NCI-H128 (cell line): ENCODE data around the gene HAX1.
"Not testable (repeated sequence)": the region's sequence is repeated elsewhere in the genome, so short reads cannot be mapped to it uniquely, and the experiment has no call there.

Experiments
- DNase-seq: peaks from one replicate; lab custom pipeline; 2025; ENCODE audit not compliant: unreplicated experiment; lab: John Stamatoyannopoulos, UW

The HAX1 gene

DNA sequence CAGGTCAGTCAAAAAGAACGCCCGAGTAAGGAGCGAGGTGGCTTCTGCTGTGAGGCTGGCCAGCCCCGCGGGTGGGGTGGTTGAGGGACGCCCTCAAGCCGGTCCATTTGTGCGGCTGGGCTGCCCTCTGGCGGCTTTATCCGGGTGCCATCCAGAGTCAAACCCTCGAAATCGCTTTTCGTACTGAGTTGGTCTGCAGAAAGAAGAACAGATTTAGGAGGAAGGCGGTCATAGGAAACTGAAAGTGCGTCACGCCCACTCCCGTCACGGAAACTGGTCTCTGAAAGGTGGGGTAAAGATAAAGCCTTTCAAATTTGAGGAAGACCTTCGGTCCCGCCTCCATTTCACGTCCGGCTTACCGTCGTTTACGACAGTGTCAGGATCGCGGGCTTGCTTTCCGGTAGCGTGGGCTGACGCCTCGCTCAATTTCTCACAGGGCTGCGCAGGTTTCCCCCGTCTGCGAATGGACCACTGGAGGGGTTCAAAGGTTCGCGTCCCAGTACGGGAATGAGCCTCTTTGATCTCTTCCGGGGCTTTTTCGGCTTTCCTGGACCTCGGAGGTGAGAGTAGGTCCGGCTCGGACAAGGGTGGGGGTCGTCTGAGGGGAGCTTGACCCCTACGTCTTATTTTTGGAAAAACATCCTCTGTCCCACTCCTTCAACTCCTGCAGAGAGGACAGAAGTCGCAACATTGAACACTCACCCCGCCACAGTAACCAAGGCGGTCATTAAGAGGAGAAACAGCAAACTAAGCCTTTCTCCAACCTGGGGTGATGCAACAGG is at the start of gene HAX1:
Gene HAX1, plus strand, starts transcription at position 413 of the 782 bp plus-strand sequence. Its CDS starts 95 bp downstream, at position 508.
- DNase-seq, result peak; percentile 97

DNA sequence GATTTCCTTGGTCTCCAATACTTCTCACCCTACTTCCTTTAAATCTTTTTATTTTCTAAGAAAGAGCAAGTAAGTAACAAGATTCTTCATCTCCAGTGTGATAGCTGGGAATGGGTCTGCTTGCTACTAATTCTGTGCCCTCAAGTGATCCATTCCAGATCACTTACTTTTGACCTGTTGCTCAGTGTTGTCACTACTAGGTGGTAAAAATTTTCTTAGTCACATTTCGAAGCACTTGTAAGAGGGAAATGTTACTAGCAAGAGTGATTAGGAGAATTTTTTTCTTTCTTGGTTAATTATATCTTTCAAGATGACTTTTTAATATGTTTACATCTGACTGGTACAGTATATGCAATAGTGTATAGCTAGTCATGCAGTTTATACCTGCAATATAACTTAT is 49.5 kb upstream of the HAX1 start:
- no peak for DNase-seq

DNA sequence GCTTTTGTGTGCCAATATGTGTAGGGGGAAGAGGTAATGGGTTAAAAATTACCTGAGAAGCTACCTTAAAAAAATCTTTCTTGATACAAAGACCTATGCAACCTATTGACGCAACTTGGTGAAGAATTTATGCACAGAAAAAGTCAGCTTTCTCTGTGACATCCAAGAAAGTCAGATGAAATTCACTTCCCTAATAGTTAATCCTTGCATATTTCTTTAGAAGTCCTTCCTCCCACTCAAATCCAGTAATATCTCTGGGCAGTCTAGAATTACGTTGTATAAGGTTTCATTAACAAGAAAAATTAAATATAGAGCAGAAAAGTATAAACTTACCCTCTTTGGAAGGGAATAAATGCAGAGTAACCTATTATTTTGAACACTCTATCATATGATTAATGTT is 48.8 kb upstream of the HAX1 start:
- DNase-seq, result no peak

DNA sequence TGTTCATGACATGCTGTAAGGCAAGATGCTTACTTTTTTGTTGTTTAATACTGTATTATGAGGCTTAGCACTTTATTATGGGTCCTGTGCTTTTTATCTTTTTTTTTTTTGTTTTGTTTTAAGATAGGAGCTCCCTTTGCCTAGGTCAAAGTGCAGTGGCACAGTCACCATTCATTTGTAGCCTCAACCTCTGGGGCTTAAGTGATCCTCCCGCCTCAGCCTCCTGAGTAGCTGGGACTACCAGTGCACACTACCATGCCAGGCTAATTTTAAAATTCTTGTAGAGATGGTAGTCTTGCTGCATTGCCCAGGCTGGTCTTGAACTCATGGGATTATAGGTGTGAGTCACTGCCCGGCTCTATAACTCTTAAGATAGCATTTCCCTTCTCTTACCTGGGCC is 47.1 kb upstream of the HAX1 start:
- no peak for DNase-seq

DNA sequence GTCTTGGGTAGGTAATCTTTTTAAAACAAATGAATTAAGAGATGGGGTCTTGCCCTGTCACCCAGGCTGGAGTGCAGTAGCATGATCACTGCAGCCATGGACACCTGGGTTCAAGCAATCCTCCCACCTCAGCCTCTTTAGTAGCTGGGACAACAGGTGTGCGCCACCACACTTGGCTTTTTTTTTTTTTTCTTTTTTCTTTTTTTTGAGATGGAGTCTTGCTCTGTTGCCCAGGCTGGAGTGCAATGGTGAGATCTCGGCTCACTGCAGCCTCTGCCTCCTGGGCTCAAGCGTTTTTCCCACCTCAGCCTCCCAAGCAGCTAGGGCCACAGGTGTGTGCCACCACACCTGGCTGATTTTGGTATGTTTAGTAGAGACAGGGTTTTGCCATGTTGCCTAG is 41.3 kb upstream of the HAX1 start:
- DNase-seq, result not testable (repeated sequence)

DNA sequence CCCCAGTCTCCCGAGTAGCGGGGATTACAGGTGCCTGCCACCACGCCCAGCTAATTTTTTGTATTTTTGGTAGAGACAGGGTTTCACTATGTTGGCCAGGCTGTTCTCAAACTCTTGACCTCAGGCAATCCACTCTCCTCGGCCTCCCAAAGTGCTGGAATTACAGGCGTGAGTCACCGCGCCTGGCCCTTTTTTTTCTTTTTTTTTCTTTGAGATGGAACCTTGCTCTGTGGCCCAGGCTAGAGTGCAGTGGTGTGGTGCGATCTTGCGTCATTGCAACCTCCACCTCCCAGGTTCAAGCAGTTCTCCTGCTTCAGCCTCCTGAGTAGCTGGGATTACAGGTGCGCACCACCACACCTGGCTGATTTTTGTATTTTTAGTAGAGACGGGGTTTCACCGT is 39.3 kb upstream of the HAX1 start:
- DNase-seq, result not testable (repeated sequence)

DNA sequence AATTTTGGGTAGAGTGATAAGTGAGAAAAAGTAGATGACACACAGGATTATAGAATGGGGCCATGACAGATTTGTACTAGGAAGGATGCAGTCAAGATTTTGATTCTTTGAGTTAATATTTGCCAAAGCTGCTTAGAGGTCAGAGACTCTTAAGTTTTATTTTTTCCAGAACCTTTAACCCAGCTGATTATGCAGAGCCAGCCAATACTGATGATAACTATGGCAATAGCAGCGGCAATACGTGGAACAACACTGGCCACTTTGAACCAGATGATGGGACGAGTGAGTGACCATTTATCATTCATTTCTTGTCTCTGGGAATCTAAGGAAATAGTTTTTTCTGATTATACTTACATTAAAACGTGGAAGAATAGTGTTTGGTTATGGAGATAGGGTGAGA is 35.6 kb upstream of the HAX1 start:
- no peak for DNase-seq

DNA sequence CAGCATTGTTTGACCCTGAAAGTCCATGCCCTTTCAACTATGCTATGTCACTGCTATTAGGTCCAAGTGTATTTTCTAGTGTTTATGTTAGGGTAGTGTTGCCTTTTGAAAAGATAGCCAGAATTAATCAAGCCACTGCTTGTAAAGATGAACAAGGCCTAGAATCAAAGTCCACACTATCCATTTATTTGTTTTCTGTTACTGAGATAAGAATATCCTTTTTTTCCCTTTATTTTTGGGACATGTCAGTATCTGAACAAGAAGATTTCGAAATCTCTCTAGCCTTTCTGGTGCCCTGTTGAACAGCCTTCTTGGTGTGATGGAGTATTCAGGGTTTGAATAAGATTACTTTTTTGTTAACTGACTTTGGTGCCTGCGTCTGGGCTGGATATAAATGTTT is 35.0 kb upstream of the HAX1 start:
- no peak for DNase-seq

DNA sequence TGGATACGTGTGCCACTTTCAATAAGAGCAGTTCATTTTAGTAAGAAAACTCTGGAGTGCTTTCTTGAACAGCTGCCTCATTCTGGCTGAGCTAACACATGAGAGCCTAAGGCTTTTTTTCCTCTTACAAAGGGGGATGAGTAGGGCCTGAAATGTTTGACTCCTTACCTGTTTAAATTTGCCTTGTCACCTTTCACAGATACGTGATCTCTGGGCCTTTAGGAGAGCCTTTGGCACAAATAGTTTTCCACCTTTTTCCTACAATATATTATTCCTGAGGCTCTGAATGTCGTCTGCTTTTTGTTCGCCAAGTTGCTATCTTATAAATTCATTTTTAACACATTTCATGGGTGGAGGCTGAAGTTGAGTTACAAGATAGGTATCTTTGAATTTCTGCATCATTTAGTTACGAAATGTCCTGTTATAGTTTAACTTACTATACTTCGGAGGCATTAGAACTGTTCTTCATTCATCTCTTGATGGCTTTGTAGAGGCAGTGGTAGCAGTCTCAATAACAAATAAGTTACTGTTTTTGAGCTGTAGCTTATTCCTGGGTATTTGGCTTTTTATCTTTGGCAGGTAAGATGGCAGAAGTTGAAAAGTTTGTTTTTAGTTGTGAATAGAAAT is 34.4 kb upstream of the HAX1 start:
- DNase-seq, result no peak

DNA sequence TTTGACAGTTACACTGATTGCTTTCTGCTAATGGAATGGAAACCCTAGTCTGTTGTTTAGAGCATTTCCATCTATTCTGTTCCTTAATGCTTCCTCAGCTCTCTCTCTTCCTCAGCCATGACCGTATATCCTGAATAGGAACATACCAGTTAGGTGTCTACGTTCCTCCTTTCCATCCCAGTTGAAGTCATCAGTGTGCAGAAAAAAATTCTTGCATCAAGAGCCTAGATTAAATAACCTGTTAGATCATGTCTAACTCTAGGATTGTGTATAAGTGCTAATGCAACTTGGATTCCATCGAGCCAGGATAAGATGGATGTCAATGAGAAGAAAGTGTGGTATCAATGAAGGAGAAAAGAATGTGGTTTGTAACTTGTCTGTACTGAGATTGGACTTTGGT is 32.9 kb upstream of the HAX1 start:
- DNase-seq, result no peak

DNA sequence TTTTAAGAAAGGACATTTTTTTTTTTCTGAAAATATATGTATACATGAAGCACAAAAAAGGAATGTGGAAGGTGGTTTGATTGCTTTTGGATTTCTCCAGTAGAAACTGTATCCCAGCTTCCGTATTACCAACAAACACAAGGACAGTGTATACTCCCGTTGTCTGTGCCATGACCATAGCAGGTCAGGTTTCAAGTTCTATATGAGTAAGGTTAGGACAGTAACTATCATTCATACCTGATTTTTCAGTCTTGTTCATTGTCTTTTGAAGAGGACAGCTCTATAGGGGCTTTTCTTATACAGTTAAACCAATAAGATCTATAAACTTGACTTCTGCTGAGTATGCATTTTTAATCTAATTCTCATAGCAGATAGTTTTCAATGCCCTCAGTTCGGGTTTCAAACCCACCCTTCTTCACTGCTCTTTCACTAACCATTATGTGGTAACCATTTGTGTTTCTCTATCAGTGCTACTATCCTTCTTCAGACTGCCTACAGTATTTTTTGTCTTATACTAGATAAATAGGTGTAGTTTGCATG is 32.1 kb upstream of the HAX1 start:
- DNase-seq, result no peak

DNA sequence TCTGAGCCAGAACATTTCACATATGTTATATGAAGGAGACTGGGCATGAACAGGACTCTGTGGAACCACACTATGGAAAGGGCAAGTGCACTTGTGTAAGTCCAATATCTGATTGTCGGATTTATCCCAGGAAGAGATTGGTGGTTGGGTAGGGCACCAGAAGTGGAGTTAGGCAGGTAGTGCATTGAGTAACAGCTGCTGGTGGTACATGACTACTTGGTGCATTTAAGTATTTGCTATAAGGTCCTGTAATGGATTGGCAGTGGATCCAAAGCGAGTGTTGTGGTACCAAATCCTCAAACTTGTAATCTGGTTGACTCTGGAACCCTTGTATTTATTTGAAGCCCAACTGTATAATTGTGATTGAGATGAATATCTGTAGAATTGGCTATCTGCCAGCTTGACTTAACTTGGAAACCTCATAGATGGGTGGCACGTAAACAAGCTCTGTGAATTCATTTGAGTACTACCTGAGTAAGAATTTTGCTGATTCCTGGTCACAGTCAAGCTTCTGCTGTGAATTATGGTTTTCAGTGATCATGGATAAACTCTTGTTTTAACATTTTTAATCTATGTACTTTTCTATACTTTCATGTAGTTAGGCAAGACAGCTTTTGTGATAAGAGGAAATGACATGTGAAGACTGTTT is 30.6 kb upstream of the HAX1 start:
- DNase-seq, result no peak

DNA sequence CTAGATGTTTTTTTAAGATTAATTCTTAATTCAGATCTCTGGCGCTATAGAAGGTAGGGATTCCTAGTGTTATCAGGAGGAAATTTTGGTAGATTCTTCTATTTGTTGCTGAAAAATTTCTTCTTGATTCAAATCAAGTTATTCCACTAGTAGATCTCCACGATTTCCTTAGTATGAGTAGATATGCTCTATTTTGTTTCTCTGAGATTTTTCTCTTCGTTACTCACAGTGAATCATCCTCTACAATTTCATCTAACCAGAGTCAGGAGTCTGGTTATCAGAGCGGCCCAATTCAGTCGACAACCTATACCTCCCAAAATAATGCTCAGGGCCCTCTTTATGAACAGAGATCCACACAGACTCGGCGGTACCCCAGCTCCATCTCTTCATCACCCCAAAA is 18.8 kb upstream of the HAX1 start:
- DNase-seq, result no peak

DNA sequence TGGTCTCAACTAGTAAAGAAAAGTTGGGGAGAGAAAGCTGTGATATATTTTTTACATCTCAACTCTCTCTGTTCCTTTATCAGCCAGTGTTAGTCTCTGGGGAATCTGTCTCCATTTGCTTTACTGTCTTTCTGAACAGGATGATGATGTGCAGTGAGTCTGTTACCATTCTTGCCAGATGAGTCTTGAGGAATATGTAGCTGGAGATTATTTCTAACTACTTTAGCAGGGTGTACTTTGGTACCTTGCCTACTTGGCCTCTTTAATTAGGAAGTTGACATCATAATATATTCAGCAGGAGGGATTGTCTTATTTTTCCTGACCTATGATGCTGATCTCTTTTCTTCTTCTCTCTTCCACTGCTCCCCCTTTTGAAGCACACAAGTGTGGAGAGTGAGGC is 15.7 kb upstream of the HAX1 start:
- DNase-seq, result no peak

DNA sequence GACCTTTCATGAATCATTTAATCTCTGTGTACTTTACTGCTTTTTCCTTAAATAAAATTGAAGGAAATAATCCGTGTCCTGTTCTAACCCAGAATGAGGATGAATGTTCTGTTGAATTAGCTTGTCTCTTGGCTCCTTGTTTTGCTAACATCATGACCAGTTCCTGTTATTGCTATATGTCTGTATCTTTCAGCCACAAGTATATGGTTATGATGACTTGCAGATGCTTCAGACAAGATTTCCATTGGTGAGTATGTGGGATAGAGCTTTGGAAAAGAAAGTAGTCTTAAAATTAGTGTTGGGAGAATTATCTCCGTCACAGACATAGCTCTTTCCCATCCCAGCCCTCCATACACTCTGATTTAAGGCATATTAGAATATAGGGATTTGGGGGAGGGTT is 13.6 kb upstream of the HAX1 start:
- no peak for DNase-seq

DNA sequence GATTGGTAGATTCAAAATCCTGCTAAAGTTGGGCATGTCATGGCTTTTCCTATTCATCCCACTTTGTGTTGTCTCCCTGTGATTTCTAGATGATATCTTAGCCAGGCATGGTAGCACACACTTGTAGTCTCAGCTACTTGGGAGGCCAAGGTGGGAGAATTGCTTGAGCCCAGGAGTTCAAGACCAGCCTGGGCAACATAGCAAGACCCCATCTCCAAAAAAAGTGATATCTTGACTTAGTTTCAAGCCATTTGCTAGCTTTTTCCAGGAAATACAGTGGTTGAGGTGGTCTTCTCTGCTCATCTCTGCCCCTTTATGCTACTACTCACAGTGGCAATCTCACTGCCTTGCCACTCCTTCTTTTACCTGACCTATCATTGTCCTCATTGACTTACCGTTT is 12.3 kb upstream of the HAX1 start:
- no peak for DNase-seq

DNA sequence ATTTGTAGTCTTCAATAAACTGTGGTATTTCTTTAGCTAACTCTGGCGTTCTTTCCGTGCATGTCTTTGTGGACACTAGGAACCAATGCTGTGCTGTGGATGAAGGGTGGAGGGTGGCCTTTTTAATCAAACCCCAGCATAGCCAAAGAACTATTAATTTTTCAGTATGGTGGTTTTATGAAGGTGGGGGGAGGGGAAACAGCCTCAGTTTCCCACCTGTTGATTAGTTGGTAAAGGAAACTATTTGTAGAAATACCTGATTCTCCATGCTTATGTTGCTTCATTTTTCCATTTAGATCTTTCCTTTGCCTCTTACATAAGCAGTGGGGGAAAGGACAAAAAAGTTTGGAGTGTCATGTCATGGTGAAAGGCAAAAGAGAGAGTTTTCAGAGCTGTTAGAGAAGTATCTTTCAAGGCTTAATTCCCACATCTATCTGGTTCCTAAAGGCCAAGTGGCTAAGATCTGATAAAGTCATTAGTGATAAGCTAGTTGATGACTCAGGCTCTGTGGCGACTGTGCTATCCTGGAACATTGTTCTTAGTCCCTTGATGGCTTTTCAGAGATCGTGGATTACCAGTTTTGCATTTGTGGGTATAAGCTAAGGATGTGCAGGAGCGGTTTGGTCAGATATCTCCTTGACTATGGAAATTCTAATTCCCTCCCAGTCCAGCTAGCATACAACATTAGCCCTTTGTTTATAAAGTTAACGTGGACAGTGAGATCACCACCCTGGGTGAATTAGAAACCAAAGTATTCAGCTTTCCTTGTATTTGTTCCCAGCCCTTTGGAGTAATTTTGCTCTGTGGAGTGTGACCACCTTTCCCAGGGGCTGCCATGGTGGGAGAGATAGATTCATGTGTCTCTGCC is 8.7 kb upstream of the HAX1 start:
- no peak for DNase-seq

DNA sequence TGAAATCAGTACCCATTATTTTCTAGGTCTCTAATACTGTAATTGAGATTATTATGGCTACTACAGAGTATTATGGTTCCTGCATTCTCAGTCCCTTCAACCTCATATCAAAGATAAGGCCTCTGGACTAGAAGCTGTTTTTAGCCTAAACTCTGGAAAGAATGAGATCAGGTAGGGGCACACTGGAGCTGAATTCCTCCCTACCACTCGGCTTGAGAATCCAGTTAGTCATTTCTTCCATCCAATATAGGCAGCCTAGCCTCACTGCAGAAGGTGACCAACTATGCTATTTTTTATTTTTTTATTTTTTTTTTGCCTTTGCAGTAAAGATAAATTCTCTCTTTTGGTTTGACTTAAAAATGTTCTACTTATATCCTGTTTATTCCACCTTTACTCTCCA is 8.0 kb upstream of the HAX1 start:
- DNase-seq, result no peak

DNA sequence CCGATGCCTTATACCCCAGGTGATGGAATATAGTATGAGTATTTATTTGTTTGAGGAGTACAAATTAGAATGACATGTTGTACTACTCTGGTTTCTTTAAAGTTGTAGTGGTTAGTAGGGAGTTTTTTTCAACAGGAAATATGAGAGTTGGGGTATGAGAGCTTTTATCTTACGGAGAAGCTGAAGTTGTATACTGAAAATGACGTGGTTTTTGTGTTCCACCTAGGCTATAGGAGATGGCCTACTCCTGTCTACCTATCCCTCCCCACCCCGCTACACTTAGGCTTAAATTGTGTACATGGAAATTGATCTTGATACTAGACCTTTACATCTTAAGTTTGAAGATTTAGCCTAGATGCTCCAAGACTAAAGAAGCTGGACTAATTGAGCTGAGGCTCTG is 6.8 kb upstream of the HAX1 start:
- no peak for DNase-seq

DNA sequence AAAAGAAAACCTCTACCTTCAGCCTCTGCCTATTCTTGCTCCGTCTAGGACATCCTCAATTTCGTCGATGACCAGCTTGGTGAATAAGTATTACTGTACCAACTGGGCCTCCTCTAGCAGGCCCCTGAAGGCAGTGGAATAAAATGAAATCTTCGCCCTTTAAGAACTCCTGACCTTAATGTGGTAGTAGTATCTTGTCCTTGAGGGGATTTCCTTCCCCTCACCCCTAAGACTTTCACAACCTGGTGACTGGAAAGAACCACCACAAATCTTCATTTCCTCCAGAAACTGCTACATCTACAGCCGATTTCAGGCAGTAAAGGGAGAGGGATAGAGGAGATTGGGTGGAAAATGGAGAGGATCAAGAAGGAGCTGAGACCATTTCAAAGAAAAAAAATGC is 1.6 kb upstream of the HAX1 start:
- DNase-seq, result no peak

DNA sequence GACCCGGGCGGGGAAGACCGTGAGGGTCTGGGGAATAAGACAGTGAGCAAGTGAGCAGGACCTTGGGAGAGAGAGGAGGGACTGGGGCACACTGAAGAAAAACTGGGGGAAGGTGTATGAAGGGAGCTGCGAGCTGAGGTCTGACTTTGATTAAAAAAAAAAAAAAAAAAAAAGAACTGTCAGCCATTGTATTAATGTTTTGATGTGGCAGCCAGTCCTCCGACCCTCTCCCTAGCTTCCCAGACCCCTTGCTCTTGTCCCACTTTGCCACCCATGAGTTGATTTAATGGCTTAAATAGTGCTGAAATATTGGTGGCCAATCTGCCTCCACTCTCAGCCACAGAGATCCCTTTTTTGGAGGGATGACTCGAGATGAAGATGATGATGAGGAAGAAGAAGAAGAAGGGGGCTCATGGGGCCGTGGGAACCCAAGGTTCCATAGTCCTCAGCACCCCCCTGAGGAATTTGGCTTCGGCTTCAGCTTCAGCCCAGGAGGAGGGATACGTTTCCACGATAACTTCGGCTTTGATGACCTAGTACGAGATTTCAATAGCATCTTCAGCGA is 652 bp downstream of the HAX1 start:
- no peak for DNase-seq
